Spinal cord (tissue), 10 donors: ENCODE results near the gene MED10. TPM values are rescaled to one million over a fixed set of nuclear protein-coding genes. Genes with fewer than 3 reads are reported as not detected.

Experiments
- DNase-seq, 6 donors: peaks; one replicate each; pipeline versions ENCODE4 v3.0.0 to v3.0.0-alpha.2; 2013 to 2015; ENCODE audit warnings: low spot score in 6 of 6, low read depth in 4 of 6
- H3K27ac ChIP-seq: one replicate; pipeline ENCODE4 v1.5.1; 2013; ENCODE audit warnings: low read depth, low read length, control low read depth
- H3K27me3 ChIP-seq: one replicate; pipeline ENCODE4 v1.6.1; 2013; ENCODE audit warnings: low read length; ENCODE audit not compliant: control insufficient read depth, insufficient read depth
- H3K36me3 ChIP-seq: one replicate; pipeline ENCODE4 v1.6.1; 2013; ENCODE audit warnings: low read length; ENCODE audit not compliant: control insufficient read depth, insufficient read depth
- H3K4me1 ChIP-seq: one replicate; pipeline ENCODE4 v1.6.1; 2013; ENCODE audit warnings: low read length; ENCODE audit not compliant: control insufficient read depth, insufficient read depth
- H3K4me3 ChIP-seq: one replicate; pipeline ENCODE4 v1.5.1; 2013; ENCODE audit warnings: low read depth, low read length, control low read depth
- H3K9me3 ChIP-seq: one replicate; pipeline ENCODE4 v1.6.1; 2013; ENCODE audit warnings: low read length; ENCODE audit not compliant: control insufficient read depth, insufficient read depth
- WGBS: methylation state at CpG from one replicate; pipeline ENCODE4 v1.1.5; 2013; ENCODE audit warnings: missing lambda C conversion rate; ENCODE audit not compliant: insufficient coverage; 5-methylcytosine and 5-hydroxymethylcytosine counted together
- polyA plus RNA-seq, 2 donors: library from polyadenylated mRNA; unstranded; fragments of 120-200 nt; gene quantifications; one replicate each; pipeline ENCODE4 v1.2.1, GENCODE V29; 2013; ENCODE audit not compliant: insufficient read length in 2 of 2
- total RNA-seq, 2 donors: library from RNA; depleted of rRNA in 1 of 2; stranded (reverse); fragments of 120-200 nt in 1 of 2; fragments of >200 nt in 1 of 2; gene quantifications; one replicate each; pipeline versions ENCODE4 v1.2.3 to v1.2.4, GENCODE V29; 2013 to 2014
- donor health status: healthy.

Gene MED10
- total and polyA plus RNA-seq, 4 donors: 10.8 to 58.8 (median 36.0) TPM

DNA sequence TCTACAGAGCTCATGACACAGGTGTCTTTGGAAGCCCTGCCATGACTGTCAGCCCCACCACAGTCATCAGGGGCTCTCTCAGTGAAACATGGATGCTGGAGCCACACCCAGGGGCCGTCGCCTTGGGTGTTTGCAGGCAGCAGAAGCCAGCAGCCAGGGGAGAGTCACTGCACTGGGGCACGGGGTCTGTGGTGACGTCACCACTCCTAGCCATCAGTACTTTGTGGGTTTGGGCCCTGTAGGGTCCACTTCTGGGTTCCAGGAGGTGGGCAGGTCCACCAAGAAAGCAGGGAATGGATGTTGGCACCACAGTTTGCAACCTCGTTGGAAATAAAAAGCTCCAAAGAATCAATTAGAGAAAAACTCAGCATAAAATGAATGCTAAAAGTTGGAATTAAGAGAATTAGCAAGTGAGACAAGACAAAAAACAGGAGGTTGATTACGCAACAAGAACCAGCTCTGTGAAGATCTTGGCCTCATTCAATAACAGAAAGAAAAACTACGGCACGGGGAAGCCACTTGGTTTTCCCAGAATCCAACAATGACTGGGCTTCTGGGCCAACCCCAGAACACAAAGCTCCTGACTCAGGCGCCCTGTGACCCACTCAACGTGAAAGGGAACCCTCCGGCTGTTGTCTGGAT, 34.3 kb downstream of the MED10 start:
- Histone ChIP-seq H3K4me3 (no peak overlapping the region), H3K36me3 (peaks cover 12% of the 10 kb centered on the region), H3K27me3 (no peaks in the 10 kb centered on the region), H3K27ac (no peak overlapping the region), H3K9me3 (no peaks in the 10 kb centered on the region), H3K4me1 (no peaks in the 10 kb centered on the region)
- no peak for DNase-seq
- 87% methylated on average over 9 of the region's 11 CpGs for WGBS

DNA sequence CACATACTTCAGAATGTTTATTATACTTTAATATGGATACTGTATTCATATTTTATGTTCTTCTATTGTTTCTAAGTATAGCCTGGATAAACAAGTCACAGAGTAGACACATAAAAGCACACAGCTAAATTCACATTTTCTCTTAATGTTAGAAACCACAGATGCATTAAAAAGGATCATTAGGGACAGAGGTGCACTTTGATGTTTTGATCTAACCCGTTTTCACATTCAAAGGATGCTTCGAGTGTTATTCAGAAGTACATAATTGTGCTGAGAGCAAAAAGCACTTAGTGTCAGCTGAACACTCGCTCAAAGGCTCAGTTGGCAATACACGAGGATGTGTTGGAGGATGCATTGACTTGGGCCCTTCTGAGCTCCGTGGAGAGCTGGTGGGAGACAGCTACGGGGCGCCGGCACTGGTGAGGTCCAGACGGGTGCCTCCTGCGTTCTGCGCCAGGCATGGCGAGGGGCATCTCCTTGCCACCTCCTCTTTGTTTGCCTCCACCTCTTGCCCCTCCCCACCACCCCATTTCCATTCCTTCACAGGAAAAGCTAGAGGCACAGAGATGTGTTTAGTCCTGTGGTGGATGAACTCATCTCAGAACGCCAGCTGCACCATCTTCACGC, 35.5 kb downstream of the MED10 start:
- Histone ChIP-seq H3K27ac (no peak overlapping the region), H3K36me3 (peaks cover 6% of the 10 kb centered on the region), H3K4me3 (no peak overlapping the region), H3K9me3 (no peaks in the 10 kb centered on the region), H3K4me1 (no peaks in the 10 kb centered on the region), H3K27me3 (no peaks in the 10 kb centered on the region)
- WGBS: 77% methylated on average over 9 of the region's 14 CpGs
- peak in 1 of 6 donors; percentile 43 for DNase-seq

DNA sequence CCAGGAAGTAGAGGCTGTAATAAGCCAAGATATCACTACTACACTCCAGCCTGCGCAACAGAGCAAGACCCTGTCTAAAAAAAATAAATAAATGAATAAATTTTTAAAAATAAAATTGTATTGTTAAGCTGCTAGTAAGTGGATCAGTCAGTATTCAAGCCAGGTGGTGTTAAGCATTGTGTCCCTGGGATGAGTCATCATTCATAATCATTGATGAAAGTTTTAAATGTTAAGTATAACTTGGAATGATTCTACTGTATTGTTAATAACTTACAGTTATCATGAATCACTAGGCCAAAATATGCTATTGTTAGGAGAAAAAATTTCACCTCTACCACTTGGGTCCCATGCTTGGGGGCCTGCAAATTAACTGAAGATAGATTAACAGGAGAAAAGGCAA, 38.2 kb downstream of the MED10 start:
- no peak for DNase-seq
- Histone ChIP-seq H3K4me3 (no peak overlapping the region), H3K9me3 (no peaks in the 10 kb centered on the region), H3K36me3 (peaks cover 3% of the 10 kb centered on the region), H3K4me1 (no peaks in the 10 kb centered on the region), H3K27me3 (no peaks in the 10 kb centered on the region), H3K27ac (no peak overlapping the region)
- WGBS: no CpG with 5 or more reads among the region's 1 CpG

DNA sequence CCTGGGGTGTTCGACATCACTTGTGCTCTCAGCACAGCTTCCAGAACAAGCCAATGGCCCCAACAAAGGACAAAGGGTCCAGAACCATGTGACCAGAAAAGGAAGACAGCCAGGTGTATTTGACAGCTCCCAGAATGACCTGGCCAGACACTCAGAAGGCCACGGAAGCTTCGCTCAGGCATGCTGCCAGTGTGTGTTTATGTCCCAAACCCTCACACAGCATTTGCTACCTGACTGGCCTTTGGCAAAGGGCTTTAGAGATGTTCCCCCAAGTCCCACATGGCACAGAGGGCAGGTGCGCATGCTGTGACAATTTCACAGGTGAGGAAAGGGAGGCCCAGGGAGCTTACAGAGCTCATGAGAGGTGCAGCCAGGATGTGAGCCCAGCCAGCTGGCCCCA, 39.5 kb downstream of the MED10 start:
- H3K27ac ChIP-seq: no peak overlapping the region
- no peaks in the 10 kb centered on the region for H3K9me3 ChIP-seq
- H3K4me3 ChIP-seq: no peak overlapping the region
- H3K4me1 ChIP-seq: no peaks in the 10 kb centered on the region
- DNase-seq: no peak
- H3K36me3 ChIP-seq: peaks cover 3% of the 10 kb centered on the region
- H3K27me3 ChIP-seq: no peaks in the 10 kb centered on the region
- 94% methylated on average over 4 of the region's 4 CpGs for WGBS

DNA sequence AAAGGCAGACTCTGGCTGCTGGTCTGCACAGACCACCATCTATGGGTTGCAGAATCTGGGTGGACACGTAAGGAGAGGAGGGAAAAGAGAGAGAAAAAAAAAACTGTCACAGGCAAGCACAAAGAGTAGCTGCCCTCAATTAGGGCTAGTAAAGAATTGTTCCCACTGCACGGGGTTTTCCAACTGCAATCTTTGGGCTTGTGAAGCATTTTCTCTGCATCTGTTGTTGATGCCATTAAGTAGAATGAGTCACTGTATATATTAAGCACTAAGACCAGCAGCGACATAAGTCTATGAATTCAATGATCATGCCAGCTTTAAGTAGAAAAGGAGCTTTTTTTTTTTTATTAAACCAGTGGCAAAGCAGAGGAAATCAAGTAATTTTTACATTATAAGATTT, 40.2 kb downstream of the MED10 start:
- no peak for DNase-seq

DNA sequence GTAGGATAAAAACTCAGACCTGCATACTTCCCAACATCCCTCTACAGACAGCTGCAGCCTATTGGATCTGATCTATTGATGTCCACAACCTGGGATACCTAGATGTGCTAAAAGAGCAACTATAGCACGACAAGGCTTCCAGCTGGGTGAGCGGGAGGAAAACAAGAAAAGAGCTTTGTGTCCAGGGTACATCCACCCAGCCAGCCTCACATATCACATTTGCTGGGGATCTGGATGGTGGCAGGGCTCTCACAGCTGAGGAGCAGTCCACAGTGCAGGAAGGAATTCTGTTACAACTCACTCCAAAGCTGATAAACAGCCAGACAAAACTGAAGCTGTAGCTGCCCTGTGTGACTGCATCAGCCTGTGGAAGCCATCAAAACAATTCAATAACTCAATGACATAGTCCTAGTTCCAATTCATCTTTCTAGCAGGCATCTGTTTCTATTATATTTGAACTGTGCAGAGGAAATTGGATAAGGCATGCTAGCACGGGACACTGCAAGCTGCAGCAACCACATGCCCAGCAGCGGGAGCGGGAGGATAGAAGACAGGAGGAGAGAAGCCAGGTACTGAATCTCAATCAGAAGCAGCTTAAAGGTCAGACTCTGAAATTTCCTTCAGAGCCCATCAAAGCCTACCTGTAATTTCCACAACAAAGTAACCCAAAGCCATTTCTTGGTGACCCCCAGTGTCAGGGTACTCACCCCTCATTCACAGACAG, 45.0 kb downstream of the MED10 start:
- Histone ChIP-seq H3K27me3 (no peaks in the 10 kb centered on the region), H3K9me3 (no peaks in the 10 kb centered on the region), H3K36me3 (no peaks in the 10 kb centered on the region), H3K27ac (no peak overlapping the region), H3K4me3 (no peak overlapping the region), H3K4me1 (no peaks in the 10 kb centered on the region)
- WGBS: 86% methylated on average over 3 of the region's 5 CpGs
- DNase-seq: peak in 1 of 6 donors; percentile 34

More for the DNA sequence above, 40.2 kb downstream of the MED10 start:
- no peaks in the 10 kb centered on the region for H3K4me1 ChIP-seq
- WGBS: 61% methylated on average over 2 of the region's 3 CpGs
- H3K27ac ChIP-seq: no peak overlapping the region
- H3K27me3 ChIP-seq: no peaks in the 10 kb centered on the region
- no peak overlapping the region for H3K4me3 ChIP-seq
- H3K9me3 ChIP-seq: no peaks in the 10 kb centered on the region
- H3K36me3 ChIP-seq: peaks cover 3% of the 10 kb centered on the region

DNA sequence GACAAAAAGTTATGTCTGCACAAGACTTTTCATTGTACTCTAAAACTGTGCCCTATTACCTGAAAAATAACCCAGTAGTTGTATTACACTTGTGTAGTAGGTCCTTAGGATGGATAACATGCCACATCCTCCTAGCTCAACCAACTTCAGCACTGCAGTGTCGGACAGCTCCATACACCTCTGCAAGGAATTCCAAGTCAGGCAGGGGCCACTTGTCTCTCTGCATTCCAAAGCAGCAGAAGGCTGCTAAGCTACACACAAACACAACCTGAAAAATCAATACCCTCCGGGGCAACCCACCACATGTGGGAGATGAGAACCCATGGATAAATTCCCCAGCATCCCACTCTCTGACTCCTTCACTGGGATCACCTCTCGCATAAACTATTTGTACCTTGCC, 50.2 kb downstream of the MED10 start:
- 28% methylated on average over 2 of the region's 3 CpGs for WGBS
- Histone ChIP-seq H3K36me3 (no peaks in the 10 kb centered on the region), H3K4me3 (no peak overlapping the region), H3K4me1 (no peaks in the 10 kb centered on the region), H3K9me3 (no peaks in the 10 kb centered on the region), H3K27me3 (no peaks in the 10 kb centered on the region), H3K27ac (no peak overlapping the region)
- DNase-seq: peak in 2 of 6 donors; percentile 24 to 41

DNA sequence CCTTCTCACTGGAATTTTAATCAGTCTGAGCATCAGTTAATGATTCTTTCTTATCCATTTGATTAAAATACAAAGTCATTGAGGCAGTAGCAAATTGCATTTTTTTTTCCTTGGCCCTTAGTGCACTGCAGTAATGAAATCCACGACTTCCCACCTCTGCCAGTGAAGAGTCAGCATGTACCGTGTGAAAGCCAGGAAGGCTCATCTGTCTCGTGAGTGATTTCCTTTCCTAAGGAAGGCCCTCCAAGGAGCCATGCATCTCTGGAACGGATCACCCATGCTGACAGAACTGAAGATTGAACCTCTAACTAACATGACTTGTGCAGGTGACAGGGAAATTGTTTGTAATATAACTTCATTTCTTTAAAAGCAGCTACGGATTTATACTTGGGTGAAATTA, 51.6 kb downstream of the MED10 start:
- peak in 1 of 6 donors; percentile 82 for DNase-seq
- no peaks in the 10 kb centered on the region for H3K9me3 ChIP-seq
- H3K4me3 ChIP-seq: no peak overlapping the region
- H3K27ac ChIP-seq: no peak overlapping the region
- no peaks in the 10 kb centered on the region for H3K27me3 ChIP-seq
- no peaks in the 10 kb centered on the region for H3K36me3 ChIP-seq
- no peaks in the 10 kb centered on the region for H3K4me1 ChIP-seq
- WGBS: 49% methylated on average over 2 of the region's 5 CpGs

DNA sequence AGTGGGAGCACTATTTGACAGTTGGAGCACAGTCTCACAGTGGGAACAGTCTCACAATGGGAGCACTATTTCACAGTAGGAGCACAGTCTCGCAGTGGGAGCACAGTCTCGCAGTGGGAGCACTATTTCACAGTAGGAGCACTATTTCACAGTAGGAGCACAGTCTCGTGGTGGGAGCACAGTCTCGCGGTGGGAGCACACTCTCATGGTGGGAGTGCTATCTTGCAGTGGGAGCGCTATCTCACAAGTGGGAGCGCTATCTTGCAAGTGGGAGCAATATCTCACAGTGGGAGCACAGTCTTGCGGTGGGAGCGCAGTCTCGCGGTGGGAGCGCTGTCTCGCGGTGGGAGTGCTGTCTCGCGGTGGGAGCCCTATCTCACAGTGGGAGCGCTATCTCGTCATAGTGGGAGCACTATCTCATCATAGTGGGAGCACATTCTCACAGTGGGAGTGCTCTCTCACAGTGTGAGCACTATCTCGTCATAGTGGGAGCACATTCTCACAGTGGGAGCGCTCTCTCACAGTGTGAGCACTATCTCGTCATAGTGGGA, 56.1 kb downstream of the MED10 start:
- WGBS: 95% methylated on average over 21 of the region's 21 CpGs
- Histone ChIP-seq H3K27me3 (no peaks in the 10 kb centered on the region), H3K9me3 (no peaks in the 10 kb centered on the region), H3K27ac (no peak overlapping the region), H3K36me3 (no peaks in the 10 kb centered on the region), H3K4me3 (no peak overlapping the region), H3K4me1 (no peaks in the 10 kb centered on the region)
- no peak for DNase-seq
